ENCODE results near the gene PDGFRB.

PDGFRB gene

DNA sequence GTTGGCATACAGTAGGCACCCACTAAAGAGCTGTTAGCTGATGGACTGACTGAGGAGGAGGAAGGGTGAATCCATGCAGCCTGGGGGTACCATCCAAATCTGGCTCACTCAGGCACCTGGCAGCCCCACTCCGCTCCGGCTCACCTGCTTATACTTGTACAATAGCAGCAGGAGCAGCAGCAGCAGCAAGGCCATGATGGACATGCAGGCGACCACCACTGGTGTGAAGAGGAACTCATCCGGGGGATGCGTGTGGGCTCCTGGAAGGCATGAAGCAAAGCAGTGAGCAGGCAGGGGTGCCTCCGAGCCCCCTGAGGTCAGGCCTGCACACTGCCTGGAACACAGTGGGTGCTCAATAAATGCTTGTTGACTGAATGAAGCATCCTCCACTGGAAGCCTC is 87.6 kb downstream of the PDGFRB start:
- H3K9ac ChIP-seq: no peak overlapping the region

DNA sequence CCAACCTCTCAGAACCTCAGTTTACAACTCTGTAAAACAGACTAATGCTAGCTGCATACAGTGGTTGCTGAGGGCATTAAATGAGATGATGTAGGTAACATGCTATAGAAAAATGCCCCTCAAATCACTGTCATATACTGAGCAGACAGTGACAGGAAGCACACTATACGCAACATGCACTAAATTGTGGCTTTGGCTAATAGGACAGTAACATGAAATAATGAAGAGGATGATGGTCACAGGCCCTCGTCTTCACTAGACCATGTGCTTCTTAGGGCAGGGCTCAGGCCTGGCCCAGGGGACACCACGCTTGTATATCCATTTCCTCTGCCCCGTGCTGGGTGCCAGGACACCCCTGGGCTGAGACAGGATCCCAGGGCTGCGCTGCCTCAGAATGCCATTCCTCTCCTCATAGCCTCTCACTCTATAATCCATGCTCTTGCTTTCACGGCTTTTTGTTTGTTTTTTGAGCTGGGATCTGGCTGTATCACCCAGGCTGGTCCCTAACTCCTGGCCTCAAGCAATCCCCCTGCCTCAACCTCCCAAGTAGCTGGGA is 88.2 kb downstream of the PDGFRB start:
- H3K36me3 ChIP-seq (ENCODE audit: insufficient read depth): no peaks in the 10 kb centered on the region
- H4K20me1 ChIP-seq (ENCODE audit: insufficient read depth): no peaks in the 10 kb centered on the region
- H3K9ac ChIP-seq: no peak overlapping the region
- H3K79me2 ChIP-seq (ENCODE audit: insufficient read depth, low read depth): no peaks in the 10 kb centered on the region
- no peak overlapping the region for H3K4me3 ChIP-seq (IDR thresholded peaks at IDR 0.05; ENCODE audit: insufficient read depth, low read depth, low read length)
- H3K27ac ChIP-seq: no peak overlapping the region
- H3K4me2 ChIP-seq: no peak overlapping the region
- H2AFZ ChIP-seq (ENCODE audit: low read depth): no peak overlapping the region
- TF ChIP-seq, protein P1, sequence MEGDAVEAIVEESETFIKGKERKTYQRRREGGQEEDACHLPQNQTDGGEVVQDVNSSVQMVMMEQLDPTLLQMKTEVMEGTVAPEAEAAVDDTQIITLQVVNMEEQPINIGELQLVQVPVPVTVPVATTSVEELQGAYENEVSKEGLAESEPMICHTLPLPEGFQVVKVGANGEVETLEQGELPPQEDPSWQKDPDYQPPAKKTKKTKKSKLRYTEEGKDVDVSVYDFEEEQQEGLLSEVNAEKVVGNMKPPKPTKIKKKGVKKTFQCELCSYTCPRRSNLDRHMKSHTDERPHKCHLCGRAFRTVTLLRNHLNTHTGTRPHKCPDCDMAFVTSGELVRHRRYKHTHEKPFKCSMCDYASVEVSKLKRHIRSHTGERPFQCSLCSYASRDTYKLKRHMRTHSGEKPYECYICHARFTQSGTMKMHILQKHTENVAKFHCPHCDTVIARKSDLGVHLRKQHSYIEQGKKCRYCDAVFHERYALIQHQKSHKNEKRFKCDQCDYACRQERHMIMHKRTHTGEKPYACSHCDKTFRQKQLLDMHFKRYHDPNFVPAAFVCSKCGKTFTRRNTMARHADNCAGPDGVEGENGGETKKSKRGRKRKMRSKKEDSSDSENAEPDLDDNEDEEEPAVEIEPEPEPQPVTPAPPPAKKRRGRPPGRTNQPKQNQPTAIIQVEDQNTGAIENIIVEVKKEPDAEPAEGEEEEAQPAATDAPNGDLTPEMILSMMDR (conservative IDR thresholded peaks at IDR 0.05; ENCODE audit: low read depth, low read length): no peak
- H3K4me1 ChIP-seq (ENCODE audit: low read depth, poor library complexity, severe bottlenecking): no peaks in the 10 kb centered on the region
- no peaks in the 10 kb centered on the region for H3K27me3 ChIP-seq (ENCODE audit: insufficient read depth, low read depth)

More for the DNA sequence above, 87.6 kb downstream of the PDGFRB start:
- no peaks in the 10 kb centered on the region for H3K36me3 ChIP-seq (ENCODE audit: insufficient read depth)
- no peak overlapping the region for H3K4me2 ChIP-seq
- no peaks in the 10 kb centered on the region for H3K27me3 ChIP-seq (ENCODE audit: insufficient read depth, low read depth)
- H3K4me1 ChIP-seq (ENCODE audit: low read depth, poor library complexity, severe bottlenecking): no peaks in the 10 kb centered on the region
- H3K4me3 ChIP-seq (IDR thresholded peaks at IDR 0.05; ENCODE audit: insufficient read depth, low read depth, low read length): no peak overlapping the region
- TF ChIP-seq, protein P1 (conservative IDR thresholded peaks at IDR 0.05; ENCODE audit: low read depth, low read length): no peak
- no peaks in the 10 kb centered on the region for H4K20me1 ChIP-seq (ENCODE audit: insufficient read depth)
- H2AFZ ChIP-seq (ENCODE audit: low read depth): no peak overlapping the region
- no peak overlapping the region for H3K27ac ChIP-seq
- H3K79me2 ChIP-seq (ENCODE audit: insufficient read depth, low read depth): no peaks in the 10 kb centered on the region

DNA sequence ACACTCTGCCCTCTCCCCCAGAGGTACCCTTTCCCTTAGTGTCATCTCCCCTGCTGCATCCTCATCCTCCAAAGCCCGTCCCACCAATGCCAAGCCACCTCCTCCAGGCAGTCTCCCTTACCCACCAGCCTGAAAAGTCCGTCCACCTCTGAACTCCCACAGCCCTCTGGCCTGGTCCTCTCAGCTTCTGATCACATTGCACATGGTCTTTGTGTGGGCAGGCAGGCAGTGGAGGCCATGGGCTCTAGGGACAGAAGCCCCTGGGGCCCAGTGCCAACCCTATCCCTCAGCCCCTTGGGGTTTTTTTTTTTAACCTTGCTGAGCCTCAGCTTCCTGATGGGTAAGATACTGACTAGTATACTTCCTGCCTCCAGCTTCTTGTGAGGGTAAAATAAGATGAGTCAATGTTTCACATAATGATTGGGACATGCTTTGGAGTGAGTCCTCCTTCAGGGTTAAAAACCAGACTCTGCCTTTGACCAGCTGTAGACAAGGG is 88.7 kb downstream of the PDGFRB start:
- H4K20me1 ChIP-seq (ENCODE audit: insufficient read depth): no peaks in the 10 kb centered on the region
- H3K27me3 ChIP-seq (ENCODE audit: insufficient read depth, low read depth): no peaks in the 10 kb centered on the region
- H3K79me2 ChIP-seq (ENCODE audit: insufficient read depth, low read depth): no peaks in the 10 kb centered on the region
- no peak overlapping the region for H3K9ac ChIP-seq
- H3K4me3 ChIP-seq (IDR thresholded peaks at IDR 0.05; ENCODE audit: insufficient read depth, low read depth, low read length): no peak overlapping the region
- no peaks in the 10 kb centered on the region for H3K4me1 ChIP-seq (ENCODE audit: low read depth, poor library complexity, severe bottlenecking)
- H3K36me3 ChIP-seq (ENCODE audit: insufficient read depth): no peaks in the 10 kb centered on the region
- no peak overlapping the region for H3K4me2 ChIP-seq
- no peak overlapping the region for H2AFZ ChIP-seq (ENCODE audit: low read depth)
- H3K27ac ChIP-seq: no peak overlapping the region
- TF ChIP-seq, protein P1 (conservative IDR thresholded peaks at IDR 0.05; ENCODE audit: low read depth, low read length): no peak

DNA sequence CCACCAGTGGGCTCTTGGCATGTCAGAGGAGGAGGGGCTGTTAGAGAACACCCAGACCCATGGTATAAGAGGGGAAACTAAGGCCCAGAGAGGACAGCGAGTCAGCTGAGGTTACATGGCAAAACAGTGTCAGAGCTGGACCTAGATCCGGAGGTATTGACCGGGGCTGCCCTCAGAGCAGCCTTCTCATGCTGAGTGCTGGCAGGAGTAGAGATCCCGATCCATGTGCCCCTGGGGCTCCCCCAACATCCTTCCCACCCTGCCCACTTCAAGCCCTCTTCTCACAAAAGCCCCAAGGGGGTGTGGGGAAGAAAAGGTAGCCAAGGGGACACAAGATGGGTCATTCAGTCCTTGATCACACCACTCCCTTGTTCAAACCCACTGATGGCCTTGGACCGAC is 89.2 kb downstream of the PDGFRB start:
- TF ChIP-seq, protein P1 (conservative IDR thresholded peaks at IDR 0.05; ENCODE audit: low read depth, low read length): no peak
- no peaks in the 10 kb centered on the region for H3K4me1 ChIP-seq (ENCODE audit: low read depth, poor library complexity, severe bottlenecking)
- H3K36me3 ChIP-seq (ENCODE audit: insufficient read depth): no peaks in the 10 kb centered on the region
- no peaks in the 10 kb centered on the region for H3K79me2 ChIP-seq (ENCODE audit: insufficient read depth, low read depth)
- no peak overlapping the region for H2AFZ ChIP-seq (ENCODE audit: low read depth)
- H3K9ac ChIP-seq: no peak overlapping the region
- no peaks in the 10 kb centered on the region for H3K27me3 ChIP-seq (ENCODE audit: insufficient read depth, low read depth)
- H3K4me3 ChIP-seq (IDR thresholded peaks at IDR 0.05; ENCODE audit: insufficient read depth, low read depth, low read length): no peak overlapping the region
- no peaks in the 10 kb centered on the region for H4K20me1 ChIP-seq (ENCODE audit: insufficient read depth)
- no peak overlapping the region for H3K27ac ChIP-seq
- no peak overlapping the region for H3K4me2 ChIP-seq
